DMS 273 (cell line): ENCODE data around the gene RSU1.

Experiments
- DNase-seq: peaks from one replicate; lab custom pipeline; 2025; ENCODE audit not compliant: unreplicated experiment; lab: John Stamatoyannopoulos, UW

Gene RSU1

GRCh38 chr10:16745061-16745460, 72.2 kb downstream of the RSU1 start:
- no peak for DNase-seq

DNA sequence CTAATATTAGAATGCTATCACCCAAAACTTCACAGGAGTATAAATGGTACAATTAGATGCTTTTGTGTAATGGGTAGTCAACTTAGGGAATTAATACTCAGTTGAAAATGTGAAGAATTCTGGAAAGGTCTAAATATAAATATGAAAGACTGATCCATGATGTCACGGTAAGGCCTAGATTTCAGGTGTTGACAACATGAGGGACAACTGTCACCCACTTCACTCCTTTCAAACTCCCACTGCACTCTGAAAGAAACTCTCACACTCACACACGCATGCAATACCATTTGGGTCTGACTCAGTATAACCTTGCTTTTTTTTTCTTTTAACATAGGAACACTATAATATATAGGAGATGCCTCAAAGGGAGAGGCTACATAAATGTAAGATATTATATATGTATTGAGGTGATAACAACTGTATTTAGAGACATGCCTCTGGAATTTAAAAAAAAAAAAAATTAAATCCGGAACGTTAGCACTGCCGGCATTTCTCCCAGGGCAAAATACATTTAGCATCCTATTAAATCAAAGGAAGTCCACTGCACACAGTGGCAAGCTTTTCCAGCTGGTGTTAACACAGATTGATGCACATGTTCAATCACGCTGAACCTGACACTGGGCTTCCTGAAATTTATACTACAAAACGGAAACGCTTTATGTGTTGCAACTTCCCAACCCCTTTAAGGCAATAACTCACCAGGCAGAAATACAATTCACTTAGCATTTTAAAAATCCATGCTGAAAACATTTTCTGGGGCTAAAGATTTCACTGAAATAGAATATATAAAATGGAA, 74.9 kb downstream of the RSU1 start:
- no peak for DNase-seq

GRCh38 chr10:16741540-16741939, 75.7 kb downstream of the RSU1 start:
- no peak for DNase-seq

DNA sequence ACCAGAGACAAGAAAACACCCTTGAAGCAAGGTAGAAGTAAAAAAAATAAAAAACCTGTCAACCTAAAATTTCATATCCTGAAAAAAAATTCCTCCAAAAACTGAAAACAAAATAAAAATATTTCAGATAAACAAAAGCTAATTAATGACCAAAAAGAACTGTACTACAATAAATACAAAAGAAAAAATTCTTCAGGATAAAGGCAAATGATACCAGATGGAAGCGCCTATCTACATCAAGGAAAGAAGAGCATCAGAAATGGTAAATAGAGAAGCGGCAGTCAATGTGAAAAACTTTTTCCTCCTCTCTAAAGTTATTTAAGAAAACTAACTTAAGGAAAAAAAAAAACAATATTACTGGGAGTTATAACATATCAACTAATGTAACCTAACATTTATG, 79.8 kb downstream of the RSU1 start:
- DNase-seq = no peak

DNA sequence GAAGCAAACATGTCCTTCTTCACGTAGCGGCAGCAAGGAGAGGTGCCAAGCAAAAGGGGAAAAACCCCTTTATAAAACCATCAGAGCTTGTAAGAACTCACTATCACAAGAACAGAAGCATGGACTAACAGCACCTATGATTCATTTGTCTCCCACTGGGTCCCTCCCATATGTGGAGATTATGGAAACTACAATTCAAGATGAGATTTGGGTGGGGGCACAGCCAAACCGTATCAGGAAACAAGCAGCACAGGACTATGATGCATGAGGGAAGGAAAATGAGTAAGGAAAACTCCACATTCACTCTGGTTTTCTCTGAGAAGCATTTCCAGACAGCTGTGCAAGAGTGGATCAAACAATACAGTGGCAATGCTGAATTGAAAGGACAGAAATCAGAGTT, 81.6 kb downstream of the RSU1 start:
- no peak for DNase-seq

GRCh38 chr10:16732376-16732775, 84.8 kb downstream of the RSU1 start:
- DNase-seq = no peak

DNA sequence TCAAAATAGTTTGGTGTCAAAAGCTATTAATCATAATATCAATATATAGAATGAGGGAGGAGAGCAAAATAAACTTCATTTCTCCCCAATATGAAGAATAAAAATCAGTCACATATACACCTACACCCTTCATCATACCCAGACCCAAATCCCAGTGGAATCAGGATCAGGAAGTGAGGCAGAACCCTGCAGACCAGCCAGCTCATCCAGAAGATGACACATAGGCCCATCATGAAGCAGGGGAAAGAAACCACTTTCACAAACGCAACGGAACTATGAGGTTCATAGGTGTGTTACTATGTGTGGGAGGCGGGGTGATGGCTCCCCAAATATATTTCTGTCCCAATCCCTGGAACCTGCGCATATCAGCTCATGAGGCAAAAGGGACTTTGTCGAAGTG, 89.0 kb downstream of the RSU1 start:
- DNase-seq = no peak

DNA sequence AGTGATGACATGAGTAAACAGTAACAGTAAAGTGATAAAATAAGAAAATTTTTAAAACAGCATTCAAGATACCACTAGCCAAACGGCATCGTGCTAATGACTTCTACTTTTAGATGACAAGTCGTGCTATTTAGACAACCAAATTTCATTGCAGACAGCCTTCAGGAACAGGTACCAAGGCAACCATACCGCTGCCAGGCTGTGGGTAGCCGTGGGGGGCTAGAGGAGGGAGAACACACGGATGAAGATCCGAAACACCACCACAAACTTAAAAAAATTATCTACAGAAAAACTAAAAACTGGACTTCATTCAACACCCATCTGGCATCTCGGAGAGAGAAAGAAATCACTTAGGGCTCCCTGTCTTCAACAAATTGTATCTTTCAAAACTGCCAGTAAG, 89.6 kb downstream of the RSU1 start:
- DNase-seq = no peak

- DNase-seq = no peak
Measured at GRCh38 chr10:16724509-16724908, 92.7 kb downstream of the RSU1 start.

DNA sequence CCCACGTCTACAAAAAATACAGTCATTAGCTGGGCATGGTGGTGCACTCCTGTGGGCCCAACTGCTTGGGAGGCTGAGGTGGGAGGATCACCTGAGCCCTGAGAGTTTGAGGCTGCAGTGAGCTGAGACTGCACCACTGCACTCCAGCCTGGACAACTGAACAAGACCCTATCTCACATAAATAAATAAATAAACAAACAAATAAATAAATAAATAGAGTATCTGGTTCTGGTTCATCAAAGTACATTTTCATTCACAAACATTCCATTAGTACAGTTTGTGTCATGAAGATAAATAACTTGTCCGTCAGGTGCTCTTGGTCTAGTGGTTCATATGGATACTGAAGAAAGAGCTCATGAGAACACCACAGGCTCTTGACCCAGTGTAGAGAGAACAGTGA, 96.4 kb downstream of the RSU1 start:
- no peak for DNase-seq

DNA sequence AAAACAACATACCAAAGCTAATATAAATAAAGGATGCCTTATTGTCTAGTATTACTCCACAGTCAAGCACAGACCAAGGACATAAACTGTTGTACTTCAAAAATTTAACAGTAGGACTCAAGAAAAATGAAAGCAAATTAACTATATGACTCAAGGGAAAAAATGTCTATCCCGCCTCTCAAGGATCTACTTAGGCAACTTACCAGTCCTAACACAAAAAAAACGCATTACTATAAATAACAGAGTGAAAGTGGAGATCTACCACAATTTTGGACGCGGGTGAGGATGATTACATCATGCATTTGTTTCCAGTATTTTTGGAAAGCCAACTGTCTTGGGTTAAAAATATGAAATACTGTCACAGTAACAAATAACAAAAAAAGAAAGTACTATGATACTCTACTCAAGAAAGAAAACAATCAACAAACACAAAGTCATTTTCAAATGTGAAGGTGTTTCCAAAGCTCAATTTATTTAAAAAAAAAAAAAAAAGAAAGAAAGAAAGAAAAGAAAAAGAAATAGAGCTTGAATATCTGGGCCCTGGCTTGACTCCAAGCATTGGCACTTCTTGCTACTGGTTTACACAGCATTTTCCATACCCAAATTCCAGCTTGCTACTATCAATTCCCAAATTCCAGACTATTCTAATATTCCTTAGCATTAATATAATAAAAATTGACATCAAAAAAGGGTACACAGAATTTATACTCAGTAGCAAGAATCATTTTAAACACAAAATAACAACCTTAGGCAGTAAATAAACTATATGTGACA, 99.4 kb downstream of the RSU1 start:
- no peak for DNase-seq

DNA sequence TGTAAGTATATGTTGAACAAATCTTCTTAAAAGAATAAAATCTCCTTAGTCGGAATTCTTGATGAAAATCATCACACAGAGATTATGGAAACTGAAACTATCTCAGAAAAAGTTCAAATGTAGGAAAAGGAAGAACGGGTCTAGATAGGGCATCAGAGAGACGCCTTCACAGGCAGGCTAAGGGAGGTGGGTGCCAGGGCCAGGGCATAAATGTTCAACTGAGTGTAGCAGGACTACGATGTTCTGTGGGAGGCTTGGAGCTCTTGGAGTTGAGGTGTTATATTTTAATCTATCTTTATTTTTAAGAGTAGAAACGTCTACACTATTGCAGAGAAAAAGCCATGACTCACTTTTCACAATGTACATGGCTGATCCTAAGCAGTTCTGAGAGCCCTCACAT, 101.2 kb downstream of the RSU1 start:
- no peak for DNase-seq

GRCh38 chr10:16713290-16713689, 103.9 kb downstream of the RSU1 start:
- no peak for DNase-seq

GRCh38 chr10:16712883-16713282, 104.3 kb downstream of the RSU1 start:
- no peak for DNase-seq

GRCh38 chr10:16700331-16700730, 116.9 kb downstream of the RSU1 start:
- no peak for DNase-seq

DNA sequence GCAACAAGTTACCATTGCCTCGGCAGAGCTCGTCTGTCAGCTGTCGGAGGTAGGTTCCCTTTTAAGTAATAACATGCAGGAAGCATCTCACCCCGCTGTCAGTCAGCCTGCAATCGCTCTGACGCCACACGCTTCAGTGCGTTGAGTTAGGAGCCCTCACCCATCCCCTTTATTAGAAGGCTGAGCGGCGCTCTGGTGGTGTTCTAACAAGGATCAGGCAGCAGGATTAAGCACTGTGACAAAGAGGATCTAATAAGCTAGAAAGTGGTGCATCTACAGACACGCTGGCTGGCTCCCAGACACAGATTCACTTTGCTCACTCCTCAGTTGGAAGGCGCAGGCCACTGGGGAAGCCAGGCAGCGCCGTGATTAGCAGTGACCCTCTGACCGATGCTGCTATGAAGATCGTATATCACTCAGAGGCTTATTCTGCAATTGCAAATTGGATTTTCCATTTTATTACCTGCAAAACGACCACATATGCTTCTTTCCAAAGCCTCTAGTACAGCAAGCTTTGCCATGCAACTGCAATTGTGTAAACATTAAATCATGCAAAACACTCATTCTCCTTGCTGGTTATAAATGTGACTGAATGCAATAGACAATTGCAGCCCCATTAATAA, 117.7 kb downstream of the RSU1 start:
- no peak for DNase-seq

- DNase-seq = no peak
Measured at GRCh38 chr10:16698461-16698860, 118.8 kb downstream of the RSU1 start.

- no peak for DNase-seq
Measured at GRCh38 chr10:16690417-16690816, 126.8 kb downstream of the RSU1 start.

DNA sequence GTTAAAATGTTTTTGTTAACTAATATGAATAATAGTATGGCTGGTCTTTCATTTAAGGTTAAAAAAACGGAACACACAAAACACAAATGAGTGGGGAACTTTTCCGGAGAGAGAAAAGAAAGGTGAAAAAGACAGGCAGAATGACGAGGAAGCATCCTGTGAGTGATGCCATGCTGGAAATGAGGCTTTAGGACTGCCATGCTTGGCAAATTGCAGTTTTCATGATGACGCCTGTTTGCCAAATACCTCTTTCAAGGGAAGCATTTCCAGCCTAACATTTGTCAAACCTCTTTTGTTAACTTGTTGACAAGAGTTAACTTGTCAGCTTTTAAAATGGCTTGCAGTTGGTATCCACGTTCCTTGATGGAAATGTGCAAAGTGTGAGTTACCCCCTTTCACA, 127.5 kb downstream of the RSU1 start:
- DNase-seq = no peak

DNA sequence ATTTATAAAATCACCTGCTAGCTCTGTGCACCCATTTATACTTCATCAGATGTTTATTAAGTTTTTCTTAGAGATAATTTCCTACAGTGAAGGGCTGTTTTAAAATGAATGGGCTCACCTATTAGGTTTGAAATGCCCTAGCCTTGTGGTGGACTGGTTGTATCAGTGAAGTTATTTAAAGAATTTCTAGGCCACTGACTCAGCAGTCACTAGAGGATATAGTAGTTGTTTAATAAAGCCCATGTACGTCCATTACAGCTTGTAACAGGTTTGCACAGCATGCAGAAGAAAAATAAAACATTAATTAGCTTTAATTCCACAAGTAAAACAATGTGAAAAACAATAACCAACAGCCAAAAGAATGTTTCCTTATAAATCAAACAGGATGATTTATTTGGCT, 128.0 kb downstream of the RSU1 start:
- no peak for DNase-seq

DNA sequence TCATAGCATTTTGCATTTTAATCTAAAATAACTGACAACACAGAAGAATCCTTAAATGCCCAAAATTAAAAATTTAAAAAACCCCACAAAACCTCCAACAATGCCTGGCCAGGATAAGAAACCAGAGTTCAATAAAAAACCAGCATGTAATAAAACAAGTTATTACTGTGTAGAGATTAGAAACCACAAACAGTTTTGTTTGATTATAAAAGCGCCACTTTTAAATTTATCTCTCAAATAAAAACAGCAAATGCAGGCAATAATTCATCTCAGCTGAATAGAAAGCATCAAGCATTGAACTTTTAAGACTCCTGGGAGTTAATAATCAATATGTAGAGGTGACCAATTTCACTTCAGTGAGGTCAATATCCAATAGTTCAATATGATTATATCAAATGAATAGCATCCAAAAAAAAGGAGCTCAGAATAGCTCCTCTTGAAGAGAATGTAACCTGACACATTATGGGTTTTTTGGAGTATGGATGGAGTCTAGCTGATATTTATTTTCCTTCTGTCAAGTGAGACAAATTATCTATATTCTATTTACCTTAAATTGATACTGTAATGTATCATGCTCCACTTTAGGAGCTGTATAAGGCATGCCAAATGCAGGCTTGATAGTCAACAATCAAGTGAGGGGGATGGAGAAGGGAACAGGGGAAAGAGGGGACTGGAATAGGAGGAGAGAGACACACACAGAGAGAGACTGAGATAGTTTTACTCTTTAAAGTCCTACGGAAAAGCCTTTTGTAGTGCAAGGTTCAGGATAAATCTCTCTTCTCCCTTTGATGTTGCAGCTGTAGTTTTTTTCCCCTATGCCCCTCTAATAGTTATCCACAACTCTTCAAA, 130.9 kb downstream of the RSU1 start:
- DNase-seq = no peak
